HG03108 (cell line): Measurements from ENCODE around the gene GRB10.
"Not testable (repeated sequence)": the region's sequence is repeated elsewhere in the genome, so short reads cannot be mapped to it uniquely, and the experiment has no call there.

Experiments
- ATAC-seq: cut with Tn5 transposase; IDR thresholded peaks from one replicate; pipeline ENCODE4 v1.9.1; 2021; ENCODE audit warnings: moderate library complexity; ENCODE audit not compliant: unreplicated experiment

Gene GRB10

DNA sequence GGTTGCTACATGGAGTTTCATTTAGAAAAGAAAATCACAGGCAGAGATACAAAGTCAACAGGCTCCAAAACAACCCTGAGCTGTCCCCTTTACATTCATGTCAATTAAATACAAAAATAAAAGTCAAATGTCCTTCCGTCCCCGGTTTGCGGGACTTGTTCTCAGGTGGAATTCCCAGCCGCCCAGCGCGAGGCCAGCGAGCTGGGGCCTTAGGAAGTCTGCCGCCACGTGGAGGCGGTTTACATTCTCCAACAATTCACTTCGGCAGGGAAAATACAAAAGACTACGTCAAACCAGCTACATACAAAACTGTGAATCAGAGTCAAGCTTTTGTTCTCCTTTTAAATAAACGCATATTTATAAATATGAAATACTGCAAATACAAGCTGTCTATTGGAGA lies 192.2 kb downstream of the GRB10 start:
- no peak for ATAC-seq

DNA sequence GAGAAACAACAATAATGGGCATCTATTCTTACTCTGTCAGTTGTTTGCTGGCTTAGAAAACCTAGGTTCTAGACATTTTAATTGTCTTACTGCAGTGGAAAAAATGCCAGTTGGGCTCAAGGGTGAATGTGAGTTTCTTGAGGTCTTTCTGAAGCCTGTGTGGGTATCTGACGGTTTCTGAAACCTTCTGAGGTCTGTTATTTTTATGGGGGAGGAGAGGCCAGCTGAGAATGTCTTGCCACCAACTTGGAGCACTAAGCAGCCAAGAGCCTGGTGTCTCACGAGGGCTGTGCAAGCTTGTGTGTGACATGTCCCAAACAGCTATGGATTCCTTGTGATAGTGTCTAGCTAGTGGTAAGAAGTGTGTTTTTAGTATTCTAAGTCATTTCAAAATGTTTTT lies 193.3 kb downstream of the GRB10 start:
- no peak for ATAC-seq

DNA sequence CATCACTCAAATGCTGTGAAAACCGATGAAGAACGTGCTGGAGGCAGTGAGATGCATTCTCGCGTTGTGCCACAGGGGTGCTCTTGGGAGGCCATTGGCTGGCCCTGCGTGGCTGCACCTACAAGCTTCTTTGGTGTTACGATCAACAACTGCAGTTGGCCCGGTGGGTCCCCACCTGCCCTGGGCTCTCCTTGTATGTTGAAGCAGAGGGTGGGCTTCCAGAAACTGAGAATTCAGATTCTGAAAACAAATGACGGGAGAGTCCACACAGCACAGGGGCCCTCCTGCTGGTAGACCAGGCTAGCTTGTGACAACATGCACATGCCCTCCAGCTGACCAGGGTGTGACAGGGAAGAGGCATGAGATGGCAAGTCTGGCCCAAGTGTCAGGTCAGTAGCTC lies 193.8 kb downstream of the GRB10 start:
- no peak for ATAC-seq

DNA sequence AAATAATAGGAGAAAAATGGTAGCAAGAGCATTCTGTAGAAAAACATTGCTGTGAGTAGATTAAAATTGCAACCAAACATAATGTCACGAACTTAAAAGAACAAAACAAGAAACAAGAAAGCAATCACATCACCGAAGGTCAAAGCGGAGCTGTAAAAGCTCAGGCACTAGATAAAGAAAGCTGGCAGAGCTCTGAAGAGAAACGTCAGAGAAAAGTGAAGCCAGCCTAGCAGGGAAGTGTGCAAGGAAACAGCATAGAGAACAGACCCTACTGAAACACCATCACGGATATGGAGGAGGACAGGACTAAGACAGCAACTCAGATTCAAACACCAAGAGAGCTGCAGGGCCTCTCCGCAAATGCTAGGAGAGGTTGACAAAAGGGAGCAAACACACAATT lies 195.0 kb downstream of the GRB10 start:
- no peak for ATAC-seq

DNA sequence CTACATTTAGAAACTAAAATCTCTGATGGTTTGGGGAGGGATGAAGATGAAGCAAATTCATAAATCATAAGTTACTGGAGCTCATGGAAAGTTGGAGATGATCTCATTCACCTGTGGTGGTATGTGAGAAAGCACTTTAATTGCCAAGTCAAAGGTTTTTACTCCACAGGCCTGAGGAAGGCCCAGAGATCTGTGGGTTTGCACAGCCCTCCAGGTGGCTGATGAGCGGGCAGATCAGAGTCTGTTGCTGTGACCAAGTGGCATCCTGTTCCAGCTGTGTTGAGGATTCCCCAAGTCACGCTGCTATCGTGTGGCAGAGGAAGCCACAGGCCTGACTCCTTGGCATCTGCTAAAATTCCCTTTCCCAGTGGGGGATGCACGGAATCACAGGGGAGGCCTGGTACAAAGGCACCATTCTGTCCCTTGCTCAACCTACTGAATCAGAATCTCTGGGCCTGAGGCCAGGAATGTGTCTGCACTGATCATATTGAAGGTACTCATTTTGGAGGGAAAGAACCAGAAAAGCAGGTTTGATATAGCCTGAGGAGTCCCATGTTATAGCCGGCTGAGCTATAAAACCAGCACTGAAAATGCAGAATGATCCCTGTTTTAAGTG lies 197.8 kb downstream of the GRB10 start:
- ATAC-seq, result no peak

DNA sequence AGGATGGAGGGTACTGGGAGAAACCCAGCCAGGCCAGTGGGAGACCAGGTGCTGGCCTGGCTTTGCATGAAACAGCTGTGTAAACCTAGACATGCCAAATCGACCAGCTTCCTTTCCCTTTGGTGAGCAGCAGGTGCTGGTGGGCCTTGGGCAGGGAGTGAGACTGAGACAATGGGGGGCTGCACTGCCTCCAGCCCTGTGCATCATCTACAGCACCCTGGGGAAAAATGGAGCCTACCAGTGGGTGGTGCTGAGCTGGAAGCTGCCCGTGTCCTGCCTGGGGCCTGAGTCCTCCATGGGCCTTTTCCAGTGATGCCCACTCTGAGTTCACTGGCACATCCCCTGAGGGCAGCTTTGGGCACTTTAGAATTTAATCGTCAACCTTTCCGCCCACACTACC lies 198.3 kb downstream of the GRB10 start:
- ATAC-seq, result no peak

DNA sequence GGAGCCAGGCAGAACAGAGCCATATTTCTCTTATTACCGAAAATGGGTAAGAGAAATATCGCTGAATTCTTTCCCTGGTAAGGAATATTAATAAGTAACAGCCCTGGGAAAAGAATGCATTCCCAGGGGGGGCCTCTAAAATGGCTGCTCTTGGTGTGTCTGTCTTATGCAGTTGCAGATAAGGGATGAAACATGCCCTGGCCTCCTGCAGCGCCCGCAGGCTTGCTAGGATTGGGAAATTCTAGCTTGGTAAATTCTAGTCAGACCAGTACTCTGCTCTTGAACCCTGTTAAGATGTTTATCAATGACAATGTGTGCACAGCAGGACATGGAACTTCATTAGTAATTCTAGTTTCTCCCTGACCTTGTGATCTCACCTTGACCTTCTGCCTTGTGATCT lies 199.4 kb downstream of the GRB10 start:
- not testable (repeated sequence) for ATAC-seq

DNA sequence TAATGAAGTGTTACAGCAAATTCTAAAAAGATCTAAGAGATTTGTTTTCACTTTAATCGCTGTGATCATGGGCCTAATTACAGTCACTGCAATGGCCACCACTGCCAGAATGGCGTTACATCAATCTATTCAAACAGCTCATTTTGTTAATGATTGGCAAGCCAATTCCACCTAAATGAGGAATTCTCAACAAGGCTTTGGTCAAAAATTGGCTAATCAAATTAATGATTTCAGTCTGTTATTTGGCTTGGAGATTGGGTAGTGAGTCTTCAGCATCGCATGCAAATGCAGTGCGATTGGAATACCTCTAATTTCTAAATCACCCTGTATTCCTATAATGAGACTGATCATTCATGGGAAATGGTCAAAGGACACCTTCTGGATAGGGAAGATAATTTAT lies 200.4 kb downstream of the GRB10 start:
- not testable (repeated sequence) for ATAC-seq

DNA sequence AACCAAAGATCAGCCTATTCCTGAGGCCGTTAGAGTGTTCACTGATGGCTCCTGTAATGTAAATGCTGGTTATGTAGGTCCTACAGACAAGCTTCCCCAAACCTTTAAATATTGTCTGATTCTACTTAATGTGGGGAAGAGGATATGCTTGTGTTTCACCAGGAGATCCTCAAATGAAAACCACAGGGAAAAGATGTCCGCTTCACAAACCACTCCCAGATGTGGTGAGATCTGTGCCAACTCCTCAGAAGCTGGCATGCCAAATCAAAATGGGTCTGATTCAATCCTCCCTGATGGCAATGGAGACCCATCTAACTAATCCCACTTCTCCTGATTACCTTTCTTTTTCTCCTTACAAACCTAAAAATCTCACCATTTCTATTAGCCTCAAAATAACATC lies 202.0 kb downstream of the GRB10 start:
- ATAC-seq, result not testable (repeated sequence)

DNA sequence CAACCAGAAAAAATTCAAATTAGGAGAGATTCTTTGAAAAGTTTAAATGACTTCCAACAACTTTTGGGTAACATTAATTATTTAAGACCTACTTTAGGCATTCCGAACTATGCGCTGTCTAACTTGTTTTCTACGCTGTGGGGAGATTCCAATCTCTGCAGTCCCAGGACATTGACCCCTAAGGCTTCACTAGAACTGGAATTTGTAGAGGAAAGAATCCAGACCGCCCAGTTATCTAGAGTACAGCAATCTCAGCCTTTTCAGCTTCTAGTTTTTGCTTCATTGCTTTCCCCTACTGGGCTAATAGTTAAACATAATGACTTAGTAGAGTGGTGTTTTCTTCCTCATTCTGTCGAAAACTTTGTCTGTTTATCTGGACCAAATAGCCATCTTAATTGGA lies 202.6 kb downstream of the GRB10 start:
- ATAC-seq, result no peak

DNA sequence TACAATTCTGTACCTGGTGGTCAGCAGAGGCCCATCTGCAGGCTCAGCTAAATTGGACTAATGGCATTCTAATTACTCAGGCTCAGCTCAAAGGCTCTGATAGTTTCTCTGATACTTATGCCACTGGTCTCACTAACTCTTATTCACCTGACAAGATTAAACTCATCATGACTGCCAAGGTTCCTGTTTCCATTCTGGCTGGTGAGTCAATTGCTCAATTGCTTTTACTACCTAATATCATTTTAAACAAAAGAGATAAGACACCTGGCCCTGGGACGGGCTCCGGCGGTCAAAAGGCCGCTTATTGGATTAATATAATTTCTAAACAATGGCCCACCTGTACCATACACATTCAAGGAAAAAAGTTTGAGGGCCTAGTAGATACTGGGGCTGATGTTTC lies 204.6 kb downstream of the GRB10 start:
- not testable (repeated sequence) for ATAC-seq

DNA sequence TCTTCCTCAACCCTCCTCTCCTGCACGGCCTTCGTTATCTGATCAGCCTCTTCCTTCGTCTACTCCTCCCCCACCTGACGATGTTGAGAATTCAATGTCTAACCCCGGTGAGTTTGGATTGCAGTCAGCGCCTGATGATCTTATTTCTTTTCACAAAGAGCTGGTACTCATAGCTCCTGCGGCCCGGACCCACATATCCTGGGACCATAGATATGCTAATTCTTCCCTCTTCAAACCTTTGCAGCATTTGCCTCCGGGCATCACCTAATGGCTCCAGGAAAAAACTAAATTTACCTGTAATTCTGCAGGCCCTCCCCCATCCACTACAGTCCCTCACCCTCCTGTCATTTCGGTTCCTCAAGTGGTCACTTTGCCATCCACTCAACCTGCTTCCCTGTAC lies 205.1 kb downstream of the GRB10 start:
- no peak for ATAC-seq

DNA sequence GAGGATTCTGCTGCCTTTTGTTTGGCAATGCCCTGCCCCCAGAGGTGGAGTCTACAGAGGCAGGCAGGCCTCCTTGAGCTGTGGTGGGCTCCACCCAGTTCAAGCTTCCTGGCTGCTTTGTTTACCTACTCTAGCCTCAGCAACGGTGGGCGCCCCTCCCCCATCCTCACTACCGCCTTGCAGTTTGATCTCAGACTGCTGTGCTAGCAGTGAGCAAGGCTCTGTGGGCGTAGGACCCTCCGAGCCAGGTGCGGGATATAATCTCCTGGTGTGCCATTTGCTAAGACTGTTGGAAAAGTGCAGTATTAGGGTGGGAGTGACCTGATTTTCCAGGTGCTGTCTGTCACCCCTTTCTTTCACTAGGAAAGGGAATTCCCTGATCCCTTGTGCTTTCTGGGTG lies 206.3 kb downstream of the GRB10 start:
- ATAC-seq, result not testable (repeated sequence)

DNA sequence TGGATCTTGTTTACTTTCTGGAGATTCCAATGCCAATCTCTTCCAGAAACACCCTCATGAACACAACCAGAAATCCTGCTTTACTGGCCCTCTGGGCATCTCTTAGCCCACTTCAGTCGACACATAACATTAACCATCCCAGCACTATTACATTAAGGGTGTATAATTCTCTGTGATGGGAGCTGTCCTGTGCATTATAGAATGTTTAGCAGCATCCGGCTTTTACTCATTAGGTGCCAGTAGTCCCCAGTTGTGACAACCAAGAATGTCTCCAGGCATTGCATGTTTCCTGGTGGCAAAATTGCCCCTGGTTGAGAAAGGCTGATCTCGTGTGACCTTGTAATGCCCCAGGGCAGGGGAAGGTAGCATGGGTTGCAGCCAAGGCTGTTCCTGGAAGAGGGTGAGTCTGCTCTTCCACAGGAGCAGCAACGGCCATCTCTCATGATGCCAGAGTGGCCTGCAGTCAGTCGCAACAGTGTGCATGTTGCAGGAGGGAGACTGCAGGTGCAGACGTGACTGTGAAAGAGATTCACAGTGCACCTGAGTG lies 214.9 kb downstream of the GRB10 start:
- ATAC-seq, result no peak

DNA sequence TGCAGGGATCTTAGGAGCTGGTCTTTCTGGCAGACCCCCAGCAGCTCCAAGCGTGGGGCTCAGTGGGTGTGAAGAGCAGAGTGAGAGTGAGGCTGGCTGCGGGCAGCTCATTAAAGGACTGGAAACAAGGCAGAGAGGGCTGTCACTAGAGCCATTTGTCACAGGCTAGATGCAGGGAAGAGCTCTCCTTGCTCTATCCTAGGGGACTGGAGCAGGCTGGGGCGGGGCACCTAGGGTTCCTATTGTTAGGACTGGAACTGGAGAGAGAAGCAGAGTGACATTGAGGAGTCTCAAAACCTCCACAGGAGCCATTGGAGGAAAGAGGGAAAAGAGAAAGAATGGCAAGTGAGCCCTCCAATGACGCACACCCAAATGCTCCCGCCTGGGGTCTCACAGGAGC lies 216.7 kb downstream of the GRB10 start:
- ATAC-seq, result no peak

DNA sequence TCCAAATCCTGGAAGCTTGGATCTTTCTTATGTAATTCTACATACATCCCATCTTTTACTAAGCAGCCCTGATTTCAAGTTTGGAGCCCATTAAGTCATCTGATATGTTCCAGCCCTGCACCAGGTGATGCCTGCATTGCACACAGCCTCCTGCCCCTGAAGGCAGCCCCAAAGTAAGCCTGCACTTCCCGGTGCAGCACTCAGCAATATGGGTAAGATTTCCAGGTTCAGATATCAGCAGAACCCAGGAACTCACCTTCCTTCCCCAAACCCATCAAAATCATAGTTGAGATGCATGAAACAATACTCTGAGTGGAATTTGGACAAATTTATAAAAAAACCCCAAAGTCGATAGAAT lies 217.2 kb downstream of the GRB10 start:
- ATAC-seq, result no peak

DNA sequence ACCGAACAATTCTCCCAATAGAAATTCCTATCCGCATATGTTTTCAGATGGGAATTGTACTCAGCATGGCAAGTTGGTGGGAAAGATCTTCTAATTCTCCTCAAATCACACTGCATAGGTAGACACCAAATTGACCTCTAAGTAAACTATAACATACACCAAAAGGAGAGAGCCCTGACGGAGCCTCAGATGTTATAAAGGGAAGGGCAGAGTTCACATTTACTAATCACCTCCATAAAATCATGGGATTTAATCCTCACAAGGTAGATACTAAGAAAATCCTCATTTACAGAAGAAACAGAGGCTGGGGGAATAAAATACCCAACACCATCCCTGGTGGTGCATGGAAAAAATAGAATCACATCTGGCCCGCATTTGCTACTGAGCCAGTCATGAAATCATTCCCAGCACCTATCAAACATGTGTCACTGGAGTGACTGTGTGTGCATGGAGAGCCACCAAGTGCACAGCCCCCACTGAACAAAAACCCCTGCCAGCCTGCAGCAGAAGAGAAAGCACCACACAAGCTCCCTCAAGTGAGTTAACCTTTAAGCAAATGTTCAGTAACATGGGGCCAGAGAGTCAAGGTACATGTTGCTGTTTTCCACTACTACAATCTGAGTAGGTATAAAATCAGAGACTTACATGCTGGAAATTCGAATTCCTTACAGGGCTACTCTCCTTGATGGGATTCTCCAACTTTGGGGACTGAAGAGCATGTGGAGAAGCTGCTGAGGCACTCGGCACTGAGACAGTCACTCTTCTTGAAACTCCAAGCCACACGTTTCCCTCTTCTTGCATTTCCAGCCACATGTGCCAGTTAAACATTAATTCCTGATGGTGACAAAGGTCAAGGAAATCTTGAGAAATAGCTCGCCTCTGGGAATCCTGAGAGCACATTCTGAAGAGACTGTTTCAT lies 217.8 kb downstream of the GRB10 start, which contains the start of gene DDC:
TSS of gene DDC (minus strand) at position 766 of the 919 bp plus-strand sequence. CDS start 21,320 bp downstream, outside the sequence.
- ATAC-seq, result no peak

DNA sequence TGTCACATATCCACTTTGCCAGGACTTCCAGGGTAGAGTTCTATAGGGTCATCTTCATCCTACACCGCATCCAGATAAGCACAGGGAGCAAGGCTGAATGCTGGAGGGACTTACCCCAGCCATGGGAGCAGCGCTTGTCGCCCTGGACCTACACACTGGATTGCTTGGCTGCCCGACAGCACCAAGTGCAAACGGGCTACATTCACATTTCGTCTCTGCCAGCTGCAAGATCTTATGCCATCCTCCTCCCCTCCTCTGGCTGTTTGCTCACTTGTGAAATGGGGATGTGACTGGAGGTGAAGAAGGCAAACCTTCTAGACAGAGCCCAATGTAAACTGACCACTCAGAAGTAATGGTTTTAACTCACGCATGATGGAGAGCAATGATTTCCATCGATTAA lies 218.5 kb downstream of the GRB10 start:
- no peak for ATAC-seq

DNA sequence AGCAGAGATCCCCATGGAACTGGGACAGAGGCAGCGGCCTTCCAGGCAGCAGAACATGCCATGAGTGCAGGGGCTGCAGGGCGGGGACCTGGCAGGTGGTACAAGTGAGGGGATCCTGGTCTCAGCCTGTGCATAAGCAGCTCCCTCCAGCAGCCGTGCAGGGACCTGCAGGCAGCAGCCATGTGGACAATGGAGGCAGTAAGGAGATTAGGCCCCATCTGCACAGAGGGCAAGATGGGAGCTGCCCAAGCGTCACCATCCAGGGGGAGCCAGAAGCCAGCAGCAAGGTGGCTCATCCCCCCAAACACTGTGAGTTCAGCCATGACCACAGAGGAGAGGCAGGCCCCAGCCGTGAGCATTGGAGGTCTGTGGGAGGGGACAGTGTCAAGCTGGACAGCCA lies 220.6 kb downstream of the GRB10 start:
- no peak for ATAC-seq

DNA sequence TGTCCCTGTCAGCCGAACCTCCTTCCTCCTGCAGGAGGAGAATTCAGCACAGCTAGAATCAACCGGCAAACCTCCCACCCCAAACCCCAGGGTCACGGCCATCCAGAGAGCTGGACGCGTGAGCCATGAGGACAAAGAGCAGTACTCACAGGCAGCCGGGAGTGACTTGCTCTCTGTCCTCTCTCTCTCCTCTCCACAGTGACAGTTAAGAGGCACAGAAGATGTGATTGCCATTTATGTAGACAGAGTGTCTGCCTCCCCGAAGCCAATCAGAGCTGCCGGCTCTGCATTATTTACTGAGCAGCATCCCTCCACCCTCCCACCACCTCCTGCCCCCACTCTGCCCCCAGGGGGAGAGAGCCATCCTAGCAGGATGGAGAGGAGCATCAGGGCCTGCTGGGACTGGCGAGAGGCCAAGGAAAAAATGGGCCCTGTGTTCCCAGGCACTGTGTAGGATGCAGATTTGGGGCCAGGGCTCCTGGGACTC lies 221.8 kb downstream of the GRB10 start:
- no peak for ATAC-seq

DNA sequence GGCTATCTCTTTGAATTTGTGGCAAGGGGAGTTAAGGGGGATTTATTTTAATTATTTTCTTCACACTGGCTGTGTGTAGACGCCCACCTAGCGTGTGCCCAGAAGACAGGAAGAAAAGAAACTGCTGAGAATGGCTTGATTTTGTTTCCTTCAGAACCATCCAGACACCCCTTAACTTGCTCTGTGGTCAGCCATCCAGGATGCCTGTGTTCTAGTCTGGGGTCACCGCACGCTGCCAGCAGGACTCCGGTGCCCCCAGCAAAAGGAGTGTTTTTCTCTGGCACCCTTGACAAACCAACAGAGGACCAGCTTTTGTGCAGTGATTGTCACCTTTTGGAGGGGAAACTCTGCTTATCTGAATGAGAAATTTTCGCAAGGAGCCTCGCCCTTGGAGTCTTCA lies 222.8 kb downstream of the GRB10 start:
- no peak for ATAC-seq
